Measurements from ENCODE around the gene JAKMIP3.

The JAKMIP3 gene

DNA sequence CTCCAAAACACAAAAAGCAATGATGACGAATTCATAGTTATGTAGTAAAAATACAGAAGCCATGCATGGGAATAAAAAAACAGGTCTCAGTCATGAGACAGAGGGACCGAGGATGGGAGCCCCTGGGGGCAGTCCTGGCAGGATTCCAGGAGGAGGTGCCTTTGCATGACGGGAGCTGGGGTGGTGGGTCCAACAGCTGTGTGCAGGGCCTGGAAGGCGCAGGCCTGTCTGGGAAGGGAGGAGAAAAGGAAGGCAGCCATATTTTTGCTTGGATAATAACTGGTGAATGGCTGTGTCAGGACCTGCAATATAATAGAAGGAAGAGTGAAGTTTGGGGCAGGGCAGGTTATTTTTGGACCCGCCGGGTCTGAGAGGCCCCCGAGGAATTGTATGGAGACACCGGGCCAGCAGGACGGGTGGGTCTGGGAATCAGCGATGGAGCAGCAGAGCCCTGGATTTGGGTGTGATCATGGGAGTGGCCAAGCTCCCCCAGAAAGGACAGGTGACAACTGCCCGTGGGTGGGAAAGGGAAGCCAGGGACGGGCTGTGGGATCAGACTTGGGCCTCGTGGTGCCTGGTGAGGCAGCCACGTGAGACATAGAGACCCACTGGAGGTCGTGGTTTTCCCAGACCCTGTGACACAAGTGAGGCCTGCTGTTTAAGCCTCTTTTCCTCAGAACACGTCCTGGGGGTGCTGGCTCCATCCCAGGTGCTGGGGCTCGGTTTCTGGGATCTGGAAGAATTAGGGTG, 2.9 kb upstream of the JAKMIP3 start:
- ChIA-PET CTCF (interaction anchor here (1.0 kb wide), 2 partner anchors 16 to 188 kb away, joined by 3 read pairs; no protein-coding TSS in a partner anchor), POLR2A (no interaction called here)
- TF ChIP-seq, protein P1, sequence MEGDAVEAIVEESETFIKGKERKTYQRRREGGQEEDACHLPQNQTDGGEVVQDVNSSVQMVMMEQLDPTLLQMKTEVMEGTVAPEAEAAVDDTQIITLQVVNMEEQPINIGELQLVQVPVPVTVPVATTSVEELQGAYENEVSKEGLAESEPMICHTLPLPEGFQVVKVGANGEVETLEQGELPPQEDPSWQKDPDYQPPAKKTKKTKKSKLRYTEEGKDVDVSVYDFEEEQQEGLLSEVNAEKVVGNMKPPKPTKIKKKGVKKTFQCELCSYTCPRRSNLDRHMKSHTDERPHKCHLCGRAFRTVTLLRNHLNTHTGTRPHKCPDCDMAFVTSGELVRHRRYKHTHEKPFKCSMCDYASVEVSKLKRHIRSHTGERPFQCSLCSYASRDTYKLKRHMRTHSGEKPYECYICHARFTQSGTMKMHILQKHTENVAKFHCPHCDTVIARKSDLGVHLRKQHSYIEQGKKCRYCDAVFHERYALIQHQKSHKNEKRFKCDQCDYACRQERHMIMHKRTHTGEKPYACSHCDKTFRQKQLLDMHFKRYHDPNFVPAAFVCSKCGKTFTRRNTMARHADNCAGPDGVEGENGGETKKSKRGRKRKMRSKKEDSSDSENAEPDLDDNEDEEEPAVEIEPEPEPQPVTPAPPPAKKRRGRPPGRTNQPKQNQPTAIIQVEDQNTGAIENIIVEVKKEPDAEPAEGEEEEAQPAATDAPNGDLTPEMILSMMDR (IDR thresholded peaks at IDR 0.05; ENCODE audit: control extremely low read depth, extremely low read depth, low read depth, missing control alignments), result no peak
- DNase-seq (ENCODE audit: extremely low spot score), result no peak

DNA sequence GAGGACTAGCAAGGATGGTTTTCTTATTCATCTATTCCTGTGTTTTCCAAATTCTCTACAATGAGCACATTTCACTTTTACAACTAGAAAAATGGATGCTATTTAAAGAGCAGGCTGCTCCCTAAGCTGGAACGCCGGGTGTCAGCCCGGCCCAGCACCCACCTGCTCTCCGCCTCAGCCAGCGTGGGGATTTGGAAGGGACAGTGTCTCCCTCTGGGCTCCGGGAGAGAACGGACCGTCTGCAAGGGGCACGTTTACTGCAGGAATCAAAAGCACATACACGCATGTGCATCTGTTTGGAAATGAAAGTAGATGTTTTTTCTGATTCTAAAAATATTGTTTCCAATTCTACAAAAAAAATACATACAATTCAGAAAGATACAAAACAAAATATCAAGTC, 2.3 kb upstream of the JAKMIP3 start:
- CTCF ChIA-PET, result interaction anchor here (1.0 kb wide), 1 partner anchor 189 kb away, joined by 3 read pairs; no protein-coding TSS in a partner anchor

DNA sequence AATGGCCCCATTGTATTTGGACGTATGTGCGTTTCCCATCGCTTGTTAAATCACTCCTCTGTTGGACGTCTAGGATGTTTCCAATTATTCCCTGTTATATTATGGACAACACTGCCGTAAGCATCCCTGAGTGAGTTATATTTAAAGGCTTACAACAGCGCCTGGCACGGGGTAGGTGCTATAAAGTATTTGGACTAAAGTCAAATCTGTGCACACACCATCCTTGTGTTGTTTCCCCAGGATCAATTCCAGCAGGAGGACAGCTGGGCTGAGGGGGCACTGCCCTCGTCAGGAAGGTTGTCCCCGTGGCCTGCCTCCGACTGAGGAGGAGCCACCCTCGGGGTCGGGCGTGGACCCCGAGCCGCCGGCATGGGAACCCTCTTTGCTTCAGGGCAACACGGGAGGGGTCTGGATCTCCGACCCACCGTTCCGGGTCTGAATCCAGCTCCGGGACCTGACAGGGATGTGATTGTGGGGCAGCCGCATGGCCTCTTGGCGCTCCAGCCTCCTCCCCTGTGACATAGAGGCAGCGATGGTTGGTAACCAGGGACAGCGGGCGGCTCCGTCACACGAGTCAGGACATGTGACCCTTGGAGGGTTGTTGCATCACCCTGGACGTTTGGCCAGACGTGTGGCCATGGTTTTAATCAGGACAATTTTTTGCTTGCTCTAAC, 1.5 kb upstream of the JAKMIP3 start:
- CTCF ChIA-PET, result interaction anchor here (1.0 kb wide), 1 partner anchor 189 kb away, joined by 3 read pairs; no protein-coding TSS in a partner anchor
- DNase-seq (ENCODE audit: extremely low spot score), result no peak
- TF ChIP-seq, protein P1 (IDR thresholded peaks at IDR 0.05; ENCODE audit: control extremely low read depth, extremely low read depth, low read depth, missing control alignments), result no peak
- POLR2A ChIA-PET, result no interaction called here

More for the DNA sequence above, 2.3 kb upstream of the JAKMIP3 start:
- POLR2A ChIA-PET, result no interaction called here
- TF ChIP-seq, protein P1 (IDR thresholded peaks at IDR 0.05; ENCODE audit: control extremely low read depth, extremely low read depth, low read depth, missing control alignments), result no peak
- no peak for DNase-seq (ENCODE audit: extremely low spot score)

DNA sequence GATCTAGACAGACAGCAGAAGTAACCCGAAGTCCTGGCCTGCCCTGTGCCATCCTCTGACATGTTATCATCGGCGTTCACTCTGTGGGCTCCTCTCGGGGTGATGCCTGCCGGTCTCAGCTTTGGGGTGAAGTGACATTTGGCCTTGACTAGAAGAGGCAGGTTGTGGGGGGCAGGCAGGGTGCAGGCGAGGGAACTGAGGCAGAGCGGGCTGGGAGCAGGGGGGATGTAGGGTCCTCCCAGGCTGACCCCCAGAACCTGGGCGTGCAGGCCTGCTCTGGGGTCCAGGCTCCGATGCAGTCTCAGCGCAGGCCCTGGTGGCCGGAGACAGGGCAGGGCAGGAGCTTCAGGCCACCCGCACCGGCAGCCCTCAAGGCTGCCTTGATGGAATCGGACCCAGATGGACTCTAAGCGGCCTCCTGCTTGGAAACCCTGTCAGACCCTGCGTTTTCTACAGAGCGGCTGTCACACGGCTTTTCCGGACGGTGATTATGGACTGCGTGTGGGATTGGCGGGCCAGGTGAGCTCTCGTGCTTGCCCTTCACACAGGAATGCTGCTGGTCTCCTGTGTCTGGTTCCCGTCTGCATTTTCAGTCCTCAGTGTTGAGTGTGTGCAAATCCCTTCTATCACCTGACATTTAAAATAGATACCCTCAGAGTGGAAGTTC, 842 bp upstream of the JAKMIP3 start:
- TF ChIP-seq, protein P1 (IDR thresholded peaks at IDR 0.05; ENCODE audit: control extremely low read depth, extremely low read depth, low read depth, missing control alignments), result no peak
- DNase-seq (ENCODE audit: extremely low spot score), result no peak
- ChIA-PET CTCF (interaction anchor here (1.2 kb wide), 1 partner anchor 22 kb away, joined by 3 read pairs; no protein-coding TSS in a partner anchor), POLR2A (no interaction called here)

DNA sequence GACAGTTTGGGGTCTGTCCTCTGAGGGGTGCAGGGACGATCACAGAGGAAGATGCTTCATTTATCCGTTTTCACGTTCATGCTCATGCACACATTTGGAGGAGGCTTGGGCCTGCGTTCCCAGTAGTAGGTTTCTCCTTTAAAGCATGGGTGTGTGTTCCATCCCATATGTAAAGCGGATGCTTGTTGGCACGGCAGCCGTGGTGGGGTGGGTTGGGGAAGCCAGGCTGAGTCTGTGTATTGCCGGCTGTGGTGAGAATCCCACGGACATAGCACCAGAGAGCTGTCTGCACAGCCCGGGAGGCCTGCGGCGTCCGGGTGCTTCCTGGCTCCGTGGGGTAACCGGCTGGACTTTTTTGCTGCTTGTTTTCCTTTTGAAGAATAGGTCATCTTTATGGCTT, 440 bp downstream of the JAKMIP3 start:
- no peak for DNase-seq (ENCODE audit: extremely low spot score)
- ChIA-PET POLR2A (no interaction called here), CTCF (no interaction called here)
- TF ChIP-seq, protein P1 (IDR thresholded peaks at IDR 0.05; ENCODE audit: control extremely low read depth, extremely low read depth, low read depth, missing control alignments), result no peak

DNA sequence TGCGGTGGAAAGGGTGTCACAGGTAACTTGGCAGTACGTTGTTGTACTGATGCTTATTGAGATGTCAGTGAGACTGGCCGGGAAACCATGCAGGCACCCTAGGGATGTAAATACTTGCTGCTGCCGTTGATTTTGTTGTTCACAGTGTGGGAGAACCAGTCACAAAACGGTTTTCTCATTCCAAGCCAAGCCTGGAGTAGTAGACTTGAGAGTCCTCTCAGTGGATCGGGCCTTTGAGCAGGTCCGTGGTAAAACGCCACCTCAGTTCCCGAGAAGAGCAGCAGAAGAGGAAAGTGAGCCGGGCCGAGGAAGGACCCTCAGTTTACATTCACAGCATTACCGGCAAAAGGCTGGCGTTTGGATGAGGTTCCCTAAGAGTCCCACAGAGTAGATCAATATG, 1.1 kb downstream of the JAKMIP3 start:
- no peak for DNase-seq (ENCODE audit: extremely low spot score)
- ChIA-PET CTCF (no interaction called here), POLR2A (no interaction called here)
- TF ChIP-seq, protein P1 (IDR thresholded peaks at IDR 0.05; ENCODE audit: control extremely low read depth, extremely low read depth, low read depth, missing control alignments), result no peak

Measured in GM10248 (cell line).